Hippocampal formation (tissue), 2 donors: Measurements from ENCODE around the gene ERAL1.
"Not testable (repeated sequence)": the region's sequence is repeated elsewhere in the genome, so short reads cannot be mapped to it uniquely, and the experiment has no call there.

ENCODE experiments used
- DNase-seq, 2 donors: peaks; one replicate each; lab custom pipeline; 2025; lab: John Stamatoyannopoulos, UW

Gene ERAL1

GRCh38 chr17:28853295-28853694, 1.5 kb upstream of the ERAL1 start:
- no peak for DNase-seq

GRCh38 chr17:28855336-28855679, 492 bp downstream of the ERAL1 start:
- DNase-seq = no peak

- no peak for DNase-seq
These were observed 1.3 kb downstream of the ERAL1 start for GRCh38 chr17:28856028-28856574.

- DNase-seq = no peak
These were observed 3.3 kb downstream of the ERAL1 start for GRCh38 chr17:28857905-28858800.

- DNase-seq = no peak
These were observed 4.1 kb downstream of the ERAL1 start for GRCh38 chr17:28858801-28859355.

GRCh38 chr17:28860363-28860808, 5.6 kb downstream of the ERAL1 start:
- no peak for DNase-seq

GRCh38 chr17:28861393-28862203, 6.8 kb downstream of the ERAL1 start:
- DNase-seq = no peak

GRCh38 chr17:28862561-28862960, 7.7 kb downstream of the ERAL1 start:
- DNase-seq = no peak

- no peak for DNase-seq
These were observed 9.1 kb downstream of the ERAL1 start for GRCh38 chr17:28863953-28864352.

- DNase-seq = no peak
These were observed 10.4 kb downstream of the ERAL1 start for GRCh38 chr17:28864991-28865849.

- DNase-seq = no peak
These were observed 11.3 kb downstream of the ERAL1 start for GRCh38 chr17:28865946-28866752.

- no peak for DNase-seq
These were observed 12.5 kb downstream of the ERAL1 start for GRCh38 chr17:28867276-28867675.

GRCh38 chr17:28871056-28871579, 16.3 kb downstream of the ERAL1 start:
- DNase-seq = no peak

- no peak for DNase-seq
These were observed 19.0 kb downstream of the ERAL1 start for GRCh38 chr17:28873839-28874238.

- no peak for DNase-seq
These were observed 19.9 kb downstream of the ERAL1 start for GRCh38 chr17:28874750-28875149.

- no peak for DNase-seq
These were observed 21.2 kb downstream of the ERAL1 start for GRCh38 chr17:28875848-28876550.

- DNase-seq = not testable (repeated sequence)
These were observed 22.4 kb downstream of the ERAL1 start for GRCh38 chr17:28877150-28877711.

GRCh38 chr17:28878158-28878910, 23.5 kb downstream of the ERAL1 start:
- no peak for DNase-seq

- no peak for DNase-seq
These were observed 24.2 kb downstream of the ERAL1 start for GRCh38 chr17:28878981-28879380.
